ENCODE data around the gene UBQLNL.

DNA sequence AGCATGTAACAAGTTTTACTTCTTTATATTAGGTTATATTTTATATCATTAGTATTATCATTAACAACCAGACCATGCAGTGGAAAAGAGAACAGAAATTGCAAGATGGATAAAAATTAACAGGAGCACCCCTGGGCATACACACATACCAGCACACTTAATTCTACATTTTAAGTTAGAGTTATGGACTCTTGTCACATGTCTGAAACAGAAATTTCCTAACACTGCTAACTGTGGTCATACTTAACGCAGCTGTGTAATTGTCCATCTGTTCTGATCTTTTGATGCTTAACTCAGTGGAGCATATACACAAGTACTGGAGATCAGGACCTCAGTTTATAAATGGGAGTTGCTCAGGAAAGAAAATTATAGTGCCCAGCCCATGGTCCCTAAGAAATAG lies 31.5 kb upstream of the UBQLNL start:
- TF ChIP-seq, protein P1, sequence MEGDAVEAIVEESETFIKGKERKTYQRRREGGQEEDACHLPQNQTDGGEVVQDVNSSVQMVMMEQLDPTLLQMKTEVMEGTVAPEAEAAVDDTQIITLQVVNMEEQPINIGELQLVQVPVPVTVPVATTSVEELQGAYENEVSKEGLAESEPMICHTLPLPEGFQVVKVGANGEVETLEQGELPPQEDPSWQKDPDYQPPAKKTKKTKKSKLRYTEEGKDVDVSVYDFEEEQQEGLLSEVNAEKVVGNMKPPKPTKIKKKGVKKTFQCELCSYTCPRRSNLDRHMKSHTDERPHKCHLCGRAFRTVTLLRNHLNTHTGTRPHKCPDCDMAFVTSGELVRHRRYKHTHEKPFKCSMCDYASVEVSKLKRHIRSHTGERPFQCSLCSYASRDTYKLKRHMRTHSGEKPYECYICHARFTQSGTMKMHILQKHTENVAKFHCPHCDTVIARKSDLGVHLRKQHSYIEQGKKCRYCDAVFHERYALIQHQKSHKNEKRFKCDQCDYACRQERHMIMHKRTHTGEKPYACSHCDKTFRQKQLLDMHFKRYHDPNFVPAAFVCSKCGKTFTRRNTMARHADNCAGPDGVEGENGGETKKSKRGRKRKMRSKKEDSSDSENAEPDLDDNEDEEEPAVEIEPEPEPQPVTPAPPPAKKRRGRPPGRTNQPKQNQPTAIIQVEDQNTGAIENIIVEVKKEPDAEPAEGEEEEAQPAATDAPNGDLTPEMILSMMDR (IDR thresholded peaks at IDR 0.05): no peak
- no peak for TF ChIP-seq POLR2A (IDR thresholded peaks at IDR 0.05)

Measured in Peyer's patch (tissue), 4 donors.